Mesenchymal stem cell (in vitro differentiated cells and primary cell): ENCODE results near the gene NAA80.

Experiments
- DNase-seq: peaks from one replicate; pipeline ENCODE4 v3.0.0-alpha.2; 2013
- H2AFZ ChIP-seq: one replicate; pipeline ENCODE4 v1.6.1; 2013; ENCODE audit warnings: low read depth, mild to moderate bottlenecking, control low read depth, inconsistent platforms, low read length, moderate library complexity
- H2AK5ac ChIP-seq: 2 replicates; pipeline ENCODE4 v1.6.1; 2013; ENCODE audit warnings: low read length, moderate library complexity, mild to moderate bottlenecking, inconsistent platforms; ENCODE audit not compliant: severe bottlenecking
- H2BK120ac ChIP-seq: one replicate; pipeline ENCODE4 v1.6.1; 2013; ENCODE audit warnings: low read depth, mild to moderate bottlenecking, inconsistent platforms, low read length, moderate library complexity
- H2BK12ac ChIP-seq, 2 experiments: one replicate each; pipeline ENCODE4 v1.6.1; 2013; ENCODE audit warnings: inconsistent platforms in 2 of 2, low read length in 2 of 2, mild to moderate bottlenecking in 2 of 2, moderate library complexity in 2 of 2, control low read depth in 1 of 2
- H2BK15ac ChIP-seq: one replicate; pipeline ENCODE4 v1.6.1; 2013; ENCODE audit warnings: mild to moderate bottlenecking, low read depth, inconsistent platforms; ENCODE audit not compliant: poor library complexity, severe bottlenecking
- H2BK5ac ChIP-seq: 2 replicates; pipeline ENCODE4 v1.6.1; 2013; ENCODE audit warnings: low read depth, mild to moderate bottlenecking, low read length, control low read depth, inconsistent platforms; ENCODE audit not compliant: poor library complexity, severe bottlenecking
- H3K14ac ChIP-seq, 2 experiments: one replicate each; pipeline ENCODE4 v1.6.1; 2013; ENCODE audit warnings: inconsistent platforms in 2 of 2, low read length in 2 of 2, control low read depth in 1 of 2, mild to moderate bottlenecking in 1 of 2, moderate library complexity in 1 of 2
- H3K18ac ChIP-seq, 2 experiments: one replicate each; pipeline ENCODE4 v1.6.1; 2013; ENCODE audit warnings: inconsistent platforms in 2 of 2, low read length in 2 of 2, control low read depth in 1 of 2, low read depth in 1 of 2, mild to moderate bottlenecking in 1 of 2
- H3K23ac ChIP-seq, 2 experiments: one replicate each; pipeline ENCODE4 v1.6.1; 2013; ENCODE audit warnings: inconsistent platforms in 2 of 2, low read length in 2 of 2, mild to moderate bottlenecking in 2 of 2, moderate library complexity in 2 of 2, control low read depth in 1 of 2
- H3K27ac ChIP-seq: 2 replicates; pipeline ENCODE4 v1.5.1; 2013; ENCODE audit warnings: mild to moderate bottlenecking, moderate library complexity, low read length, control low read depth, inconsistent platforms; ENCODE audit not compliant: poor library complexity, severe bottlenecking
- H3K27me3 ChIP-seq, 2 experiments: 2 replicates each; pipeline versions ENCODE4 v1.6.1 to v1.7.0; 2013; ENCODE audit warnings: low read length in 2 of 2, mild to moderate bottlenecking in 2 of 2, moderate library complexity in 2 of 2, control low read depth in 1 of 2, inconsistent platforms in 1 of 2; ENCODE audit not compliant: control insufficient read depth in 1 of 2, insufficient read depth in 1 of 2
- H3K36me3 ChIP-seq, 2 experiments: 2 replicates each; pipeline versions ENCODE4 v1.6.1 to v1.7.0; 2013; ENCODE audit warnings: low read length in 2 of 2, control low read depth in 1 of 2, inconsistent platforms in 1 of 2, low read depth in 1 of 2, mild to moderate bottlenecking in 1 of 2; ENCODE audit not compliant: insufficient read depth in 2 of 2, control insufficient read depth in 1 of 2
- H3K4ac ChIP-seq, 2 experiments: one replicate each; pipeline ENCODE4 v1.6.1; 2013; ENCODE audit warnings: inconsistent platforms in 2 of 2, low read length in 2 of 2, mild to moderate bottlenecking in 2 of 2, moderate library complexity in 2 of 2, control low read depth in 1 of 2, low read depth in 1 of 2
- H3K4me1 ChIP-seq: 2 replicates; pipeline ENCODE4 v1.6.1; 2013; ENCODE audit warnings: low read depth, low read length, control low read depth; ENCODE audit not compliant: control insufficient read depth, insufficient read depth
- H3K4me2 ChIP-seq: 2 replicates; pipeline ENCODE4 v1.6.1; 2013; ENCODE audit warnings: low read length, mild to moderate bottlenecking, inconsistent platforms; ENCODE audit not compliant: poor library complexity, severe bottlenecking
- H3K4me3 ChIP-seq, 2 experiments: 2 replicates each; pipeline versions ENCODE4 v1.5.1 to v1.7.0; 2013; ENCODE audit warnings: low read length in 2 of 2, mild to moderate bottlenecking in 2 of 2, control low read depth in 1 of 2, low read depth in 1 of 2; ENCODE audit not compliant: insufficient read depth in 1 of 2
- H3K79me1 ChIP-seq: replicated peaks from 2 replicates; pipeline ENCODE4 v1.6.1; 2013; ENCODE audit warnings: mild to moderate bottlenecking, control low read depth, low read length, inconsistent platforms; ENCODE audit not compliant: poor library complexity, severe bottlenecking
- H3K9ac ChIP-seq: 2 replicates; pipeline ENCODE4 v1.7.0; 2013; ENCODE audit warnings: mild to moderate bottlenecking, low read length, moderate library complexity
- H3K9me3 ChIP-seq: 2 replicates; pipeline ENCODE4 v1.7.0; 2013; ENCODE audit warnings: mild to moderate bottlenecking, low read length; ENCODE audit not compliant: control insufficient read depth
- H4K8ac ChIP-seq: one replicate; pipeline ENCODE4 v1.6.1; 2013; ENCODE audit warnings: inconsistent platforms, mild to moderate bottlenecking, low read length, moderate library complexity
- H4K91ac ChIP-seq: one replicate; pipeline ENCODE4 v1.6.1; 2013; ENCODE audit warnings: mild to moderate bottlenecking, low read length, inconsistent platforms
- WGBS: methylation state at CpG from one replicate; pipeline ENCODE4 v1.1.7; 2013; ENCODE audit warnings: mixed read lengths; 5-methylcytosine and 5-hydroxymethylcytosine counted together

NAA80 gene

DNA sequence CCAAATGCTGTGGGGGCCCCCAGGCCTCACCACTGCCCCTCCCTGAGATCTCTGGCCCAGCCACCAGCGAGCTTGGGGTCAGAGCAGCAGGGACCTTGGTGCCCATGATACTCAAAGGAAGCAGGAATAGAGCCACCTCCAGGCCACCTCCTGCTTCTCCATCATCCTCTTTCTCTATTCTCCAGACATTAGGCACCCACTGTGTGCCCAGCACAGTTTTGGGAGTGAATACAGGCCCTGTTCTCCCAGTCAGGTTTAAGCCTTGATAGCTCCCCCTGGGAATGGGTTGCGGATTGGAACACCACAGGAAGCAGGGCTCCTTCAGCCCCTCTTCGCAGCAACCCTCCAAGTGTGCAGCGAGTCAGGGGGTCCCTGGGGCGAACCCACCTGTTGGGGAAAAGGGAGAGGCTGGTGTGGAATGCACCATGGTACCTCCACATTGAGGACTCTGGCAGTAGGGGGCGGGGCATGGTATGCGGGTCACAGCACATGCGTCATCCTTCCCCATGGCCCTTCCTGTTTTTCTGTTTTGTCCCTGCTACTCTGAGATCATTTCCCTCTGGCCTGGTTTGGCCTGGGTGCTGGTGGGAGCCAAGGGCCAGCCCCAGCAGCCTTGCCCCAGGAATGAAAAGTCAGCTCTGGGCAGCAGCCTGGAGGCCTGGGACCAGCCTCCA lies 44.5 kb downstream of the NAA80 start:
- Histone ChIP-seq H3K27ac (peak overlapping the region; percentile 36), H3K79me1 (peaks cover 17% of the 10 kb centered on the region), H4K8ac (no peak overlapping the region), H3K4me1 (peaks cover 51% of the 10 kb centered on the region), H3K4ac (no peak overlapping the region), H3K27me3 (no peaks in the 10 kb centered on the region), H3K4me3 (no peak overlapping the region), H2AK5ac (peak overlapping the region; percentile 27), H3K9ac (peak overlapping the region; percentile 38), H3K9me3 (no peaks in the 10 kb centered on the region), H3K36me3 (peaks cover 83 to 93% of the 10 kb centered on the region in 2 experiments), H2AFZ (no peak overlapping the region), H2BK15ac (no peak overlapping the region), H2BK12ac (no peak overlapping the region), H4K91ac (no peak overlapping the region), H2BK120ac (no peak overlapping the region), H3K14ac (no peak overlapping the region), H3K18ac (no peak overlapping the region), H3K4me2 (no peak overlapping the region), H3K23ac (no peak overlapping the region), H2BK5ac (no peak overlapping the region)
- DNase-seq, result no peak
- WGBS, result 71% methylated on average over 8 of the region's 8 CpGs

DNA sequence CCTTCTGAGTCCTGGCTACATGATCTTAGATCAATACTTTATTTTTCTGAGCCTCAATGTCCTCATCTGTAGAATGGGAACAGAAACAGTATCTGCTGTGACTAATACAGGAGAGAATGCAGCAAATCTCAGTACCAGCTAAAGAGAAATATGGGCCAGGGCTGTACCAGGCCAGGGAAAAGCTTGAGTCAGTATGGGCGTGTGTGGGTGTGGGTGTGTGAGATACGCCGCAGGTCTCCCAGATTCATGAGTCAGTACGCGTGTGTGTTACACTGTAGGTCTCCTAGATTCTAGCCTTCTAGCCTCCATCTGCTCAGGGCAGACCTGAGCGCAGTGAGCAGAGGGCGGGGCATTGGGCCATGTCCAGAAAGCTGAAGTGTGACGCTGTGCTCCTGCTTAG lies 48.0 kb downstream of the NAA80 start:
- Histone ChIP-seq H3K79me1 (peaks cover 4% of the 10 kb centered on the region), H3K4me3 (no peak overlapping the region), H3K36me3 (peaks cover 50 to 82% of the 10 kb centered on the region in 2 experiments), H4K91ac (no peak overlapping the region), H2BK120ac (no peak overlapping the region), H2AFZ (no peak overlapping the region), H2BK12ac (peak overlapping the region in 1 of 2 experiments; percentile 17), H2BK15ac (no peak overlapping the region), H3K4me2 (no peak overlapping the region), H4K8ac (no peak overlapping the region), H3K27me3 (no peaks in the 10 kb centered on the region), H2BK5ac (no peak overlapping the region), H3K23ac (no peak overlapping the region), H2AK5ac (no peak overlapping the region), H3K27ac (no peak overlapping the region), H3K4ac (no peak overlapping the region), H3K9ac (peak overlapping the region; percentile 34), H3K14ac (peak overlapping the region in 1 of 2 experiments; percentile 53), H3K4me1 (peaks cover 70% of the 10 kb centered on the region), H3K18ac (peak overlapping the region in 1 of 2 experiments; percentile 13), H3K9me3 (no peaks in the 10 kb centered on the region)
- 71% methylated on average over 8 of the region's 8 CpGs for WGBS
- peak; percentile 63 for DNase-seq

DNA sequence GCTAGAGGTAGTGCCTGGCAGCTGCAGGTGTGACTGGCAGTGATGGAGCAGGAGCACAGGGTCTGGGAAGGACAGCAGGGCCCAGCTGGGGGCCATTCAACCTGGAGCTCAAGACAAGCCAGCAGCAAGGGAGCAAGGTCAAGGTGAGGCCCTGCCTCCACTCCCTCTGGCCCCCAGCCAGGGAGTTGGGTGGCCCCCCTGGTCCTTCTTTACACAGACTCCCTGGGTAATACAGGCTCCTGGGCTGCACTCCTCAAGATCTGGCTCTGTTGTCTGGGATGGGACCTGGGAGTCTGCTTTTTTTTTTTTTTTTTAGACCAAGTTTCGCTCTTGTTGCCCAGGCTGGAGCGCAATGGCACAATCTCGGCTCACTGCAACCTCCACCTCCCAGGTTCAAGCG lies 48.7 kb downstream of the NAA80 start:
- H3K18ac ChIP-seq, result peak overlapping the region in 1 of 2 experiments; percentile 13
- H3K9ac ChIP-seq, result peak overlapping the region; percentile 50
- WGBS, result 100% methylated on average over 1 of the region's 4 CpGs

DNA sequence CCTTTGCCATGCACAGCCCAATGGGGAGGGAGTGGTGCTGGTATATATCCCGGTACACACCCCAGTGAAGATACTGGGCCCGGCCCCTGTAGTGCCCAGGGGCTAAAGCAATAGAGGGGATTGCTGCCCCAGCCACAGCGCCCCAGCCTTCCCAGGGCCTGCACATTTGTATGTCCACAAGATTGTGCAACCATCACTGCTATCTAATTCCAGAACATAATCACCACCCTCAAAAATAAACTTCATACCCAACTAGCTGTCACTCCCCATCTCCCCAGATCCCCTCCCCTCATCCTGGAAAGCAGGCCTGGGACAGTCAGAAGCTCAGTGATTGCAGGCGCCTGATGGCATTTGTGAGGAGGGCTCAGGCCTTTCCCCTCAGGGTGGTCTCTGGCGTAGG lies 49.7 kb downstream of the NAA80 start:
- 96% methylated on average over 5 of the region's 5 CpGs for WGBS
- no peak overlapping the region for H2BK120ac ChIP-seq
- H3K4me3 ChIP-seq, result no peak overlapping the region
- no peaks in the 10 kb centered on the region for H3K27me3 ChIP-seq
- no peak overlapping the region for H4K8ac ChIP-seq
- no peak overlapping the region for H2BK12ac ChIP-seq
- peak overlapping the region; percentile 65 for H3K27ac ChIP-seq
- H3K4me2 ChIP-seq, result no peak overlapping the region
- H3K36me3 ChIP-seq, result peaks cover 42 to 77% of the 10 kb centered on the region in 2 experiments
- no peak overlapping the region for H4K91ac ChIP-seq
- no peak overlapping the region for H2BK15ac ChIP-seq
- H3K9me3 ChIP-seq, result no peaks in the 10 kb centered on the region
- H3K14ac ChIP-seq, result peak overlapping the region in 1 of 2 experiments; percentile 23
- no peak overlapping the region for H3K23ac ChIP-seq
- H2AFZ ChIP-seq, result no peak overlapping the region
- no peak overlapping the region for H2BK5ac ChIP-seq
- H3K9ac ChIP-seq, result peak overlapping the region; percentile 47
- no peak overlapping the region for H2AK5ac ChIP-seq
- H3K4me1 ChIP-seq, result peaks cover 71% of the 10 kb centered on the region
- DNase-seq, result no peak
- H3K18ac ChIP-seq, result no peak overlapping the region
- H3K79me1 ChIP-seq, result no peaks in the 10 kb centered on the region
- H3K4ac ChIP-seq, result no peak overlapping the region

More for the DNA sequence above, 48.7 kb downstream of the NAA80 start:
- H3K14ac ChIP-seq, result no peak overlapping the region
- H2BK15ac ChIP-seq, result no peak overlapping the region
- H4K8ac ChIP-seq, result no peak overlapping the region
- H3K4me3 ChIP-seq, result no peak overlapping the region
- no peak overlapping the region for H3K4me2 ChIP-seq
- no peak overlapping the region for H2AFZ ChIP-seq
- no peak overlapping the region for H2BK5ac ChIP-seq
- H2BK120ac ChIP-seq, result no peak overlapping the region
- no peaks in the 10 kb centered on the region for H3K9me3 ChIP-seq
- no peaks in the 10 kb centered on the region for H3K27me3 ChIP-seq
- H4K91ac ChIP-seq, result no peak overlapping the region
- no peak overlapping the region for H2AK5ac ChIP-seq
- no peak overlapping the region for H3K27ac ChIP-seq
- H3K36me3 ChIP-seq, result peaks cover 48 to 80% of the 10 kb centered on the region in 2 experiments
- peaks cover 75% of the 10 kb centered on the region for H3K4me1 ChIP-seq
- peaks cover 2% of the 10 kb centered on the region for H3K79me1 ChIP-seq
- no peak overlapping the region for H3K23ac ChIP-seq
- no peak overlapping the region for H3K4ac ChIP-seq
- DNase-seq, result no peak
- peak overlapping the region in 1 of 2 experiments; percentile 19 for H2BK12ac ChIP-seq
